ENCODE measurements around the gene ABCA7.

Gene ABCA7

DNA sequence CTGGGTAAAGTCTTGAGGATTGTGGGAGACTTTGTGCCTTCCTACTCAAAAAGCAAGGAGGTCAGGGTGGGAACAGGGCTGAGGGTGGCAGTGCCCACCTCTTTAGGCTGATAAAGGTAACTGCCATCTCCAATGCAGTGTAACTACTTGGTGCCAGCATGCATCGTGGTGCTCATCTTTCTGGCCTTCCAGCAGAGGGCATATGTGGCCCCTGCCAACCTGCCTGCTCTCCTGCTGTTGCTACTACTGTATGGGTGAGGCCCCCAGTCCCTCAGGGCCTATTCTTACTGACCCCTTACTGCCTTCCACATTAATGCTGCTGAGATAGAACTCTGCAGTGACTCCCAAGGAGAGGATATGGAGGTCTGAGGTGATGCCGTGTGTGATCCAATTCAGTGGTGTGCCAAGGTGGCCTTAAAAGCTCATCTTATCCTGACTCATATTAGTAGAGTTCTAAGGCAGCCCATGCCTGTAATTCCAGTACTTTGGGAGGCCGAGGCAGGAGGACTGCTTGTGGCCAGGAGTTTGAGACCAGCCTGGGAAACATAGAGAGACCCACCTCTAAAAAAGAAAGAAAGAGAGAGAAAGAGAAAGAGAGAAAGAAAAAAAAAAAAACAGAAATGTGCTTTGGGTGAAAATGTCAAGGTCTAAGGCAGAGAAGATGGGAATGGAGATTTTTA lies 17.4 kb downstream of the ABCA7 start:
- no peak for DNase-seq (ENCODE audit: low spot score)

- DNase-seq (ENCODE audit: low spot score), result no peak
These were observed 18.2 kb downstream of the ABCA7 start for GRCh38 chr19:1058112-1058511.

DNA sequence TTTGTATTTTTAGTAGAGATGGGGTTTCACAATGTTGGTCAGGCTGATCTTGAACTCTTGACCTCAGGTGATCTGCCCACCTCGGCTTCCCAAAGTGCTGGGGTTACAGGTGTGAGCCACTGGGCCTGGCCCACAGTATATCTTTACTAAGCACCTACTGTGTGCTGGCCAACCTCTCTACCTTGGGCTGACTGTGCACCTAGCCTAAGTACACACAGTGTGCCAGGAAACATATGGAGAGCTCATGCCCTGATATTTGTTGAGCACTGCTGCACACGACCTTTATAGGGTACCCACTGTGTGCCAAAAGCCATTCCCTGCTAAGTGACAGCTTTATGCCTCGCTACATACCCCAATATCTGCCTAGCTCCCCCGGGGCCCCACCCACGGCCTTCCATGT lies 20.8 kb downstream of the ABCA7 start:
- no peak for DNase-seq (ENCODE audit: low spot score)

DNA sequence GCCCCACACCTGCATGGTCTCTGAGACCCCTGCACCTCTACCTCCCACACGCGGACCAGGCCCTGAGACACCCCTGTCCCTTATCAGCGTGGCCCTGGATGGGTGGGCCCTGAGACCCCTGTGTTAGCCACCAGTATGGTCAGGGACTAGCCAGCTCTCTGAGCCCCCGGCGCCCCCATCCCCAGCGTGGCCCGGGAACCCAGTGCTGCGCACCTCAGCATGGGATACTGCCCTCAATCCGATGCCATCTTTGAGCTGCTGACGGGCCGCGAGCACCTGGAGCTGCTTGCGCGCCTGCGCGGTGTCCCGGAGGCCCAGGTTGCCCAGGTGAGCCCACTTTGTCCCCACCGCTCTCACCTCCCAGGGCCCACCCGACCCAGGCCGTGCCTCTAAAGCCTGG lies 22.1 kb downstream of the ABCA7 start:
- DNase-seq (ENCODE audit: low spot score), result no peak

DNA sequence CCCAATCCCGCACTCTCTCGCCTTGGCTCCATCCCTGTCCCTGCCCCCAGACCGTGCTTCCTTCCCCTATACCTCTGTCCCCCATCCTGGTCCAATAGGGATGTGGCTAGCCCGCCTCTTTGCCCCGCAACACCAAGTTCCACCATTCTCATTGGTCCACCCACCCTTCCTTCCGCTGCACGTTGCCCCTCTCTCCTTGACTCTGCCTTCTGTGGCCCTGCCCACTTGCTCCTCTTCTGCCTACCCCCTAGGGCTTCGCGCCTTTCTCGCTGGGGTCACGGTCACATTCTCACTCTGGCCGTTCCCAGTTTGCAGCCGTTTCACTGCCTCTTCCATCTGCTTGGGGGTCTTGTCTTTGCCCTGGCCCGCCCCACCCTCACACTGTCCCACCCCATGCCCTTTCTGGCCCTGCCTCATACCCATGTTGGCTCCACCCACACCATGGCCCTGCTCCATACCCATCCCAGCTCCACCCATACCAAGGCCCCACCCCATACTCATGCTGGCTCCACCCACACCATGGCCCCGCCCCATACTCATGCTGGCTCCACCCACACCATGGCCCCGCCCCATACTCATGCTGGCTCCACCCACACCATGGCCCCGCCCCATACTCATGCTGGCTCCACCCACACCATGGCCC lies 22.6 kb downstream of the ABCA7 start:
- no peak for DNase-seq (ENCODE audit: low spot score)

DNA sequence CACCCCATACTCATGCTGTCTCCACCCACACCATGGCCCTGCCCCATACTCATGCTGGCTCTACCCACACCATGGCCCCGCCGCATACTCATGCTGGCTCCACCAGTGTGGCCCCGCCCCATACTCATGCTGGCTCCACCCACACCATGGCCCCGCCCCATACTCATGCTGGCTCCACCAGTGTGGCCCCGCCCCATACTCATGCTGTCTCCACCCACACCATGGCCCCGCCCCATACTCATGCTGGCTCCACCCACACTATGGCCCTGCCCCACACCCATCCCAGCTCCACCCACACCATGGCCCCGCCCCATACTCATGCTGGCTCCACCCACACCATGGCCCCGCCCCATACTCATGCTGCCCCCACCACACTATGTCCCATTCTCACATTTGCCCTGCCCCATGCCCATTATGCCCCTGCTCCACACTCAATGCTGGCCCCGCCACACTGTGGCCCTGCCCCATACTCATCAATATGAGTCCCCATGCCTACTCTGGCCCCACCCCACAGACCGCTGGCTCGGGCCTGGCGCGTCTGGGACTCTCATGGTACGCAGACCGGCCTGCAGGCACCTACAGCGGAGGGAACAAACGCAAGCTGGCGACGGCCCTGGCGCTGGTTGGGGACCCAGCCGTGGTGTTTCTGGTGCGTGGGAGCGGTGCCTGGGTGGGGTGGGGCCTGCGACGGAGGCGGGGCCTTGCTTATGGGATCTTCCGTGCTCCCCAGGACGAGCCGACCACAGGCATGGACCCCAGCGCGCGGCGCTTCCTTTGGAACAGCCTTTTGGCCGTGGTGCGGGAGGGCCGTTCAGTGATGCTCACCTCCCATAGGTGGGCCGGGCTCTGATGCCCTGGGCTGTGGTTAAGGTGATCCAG lies 23.4 kb downstream of the ABCA7 start:
- DNase-seq (ENCODE audit: low spot score), result no peak

DNA sequence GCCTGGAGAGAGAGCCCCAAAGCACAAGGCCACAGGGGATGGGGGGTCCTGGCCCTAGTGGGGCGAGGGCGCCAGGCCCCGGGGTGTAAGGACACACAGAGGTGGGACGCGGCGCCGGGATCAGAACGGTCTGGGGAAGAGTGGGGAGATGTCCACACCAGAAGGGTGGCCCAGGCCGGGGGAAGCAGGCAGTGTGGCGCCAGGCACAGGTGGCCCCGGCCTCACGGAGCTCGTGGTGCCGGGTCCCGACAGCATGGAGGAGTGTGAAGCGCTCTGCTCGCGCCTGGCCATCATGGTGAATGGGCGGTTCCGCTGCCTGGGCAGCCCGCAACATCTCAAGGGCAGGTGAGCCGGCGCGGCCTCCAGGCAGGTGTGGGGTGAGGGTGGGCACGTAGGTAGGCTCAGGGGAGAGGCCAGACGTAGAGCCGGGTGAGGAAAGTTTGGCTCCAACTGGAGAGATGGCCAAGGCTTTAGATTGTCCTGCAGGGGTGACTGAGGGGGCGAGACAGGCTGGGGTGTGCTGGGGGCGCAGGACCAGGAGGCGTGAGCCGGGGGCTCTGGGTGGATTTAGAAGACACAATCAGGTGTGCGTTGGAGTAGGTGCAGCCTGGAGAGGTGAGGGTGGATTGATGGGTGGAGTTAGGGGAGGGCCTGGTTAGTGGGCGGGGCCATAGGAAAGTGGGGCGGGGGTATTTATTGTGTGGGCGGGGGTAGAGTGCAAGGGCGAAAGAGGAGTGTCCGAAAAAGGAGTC lies 24.2 kb downstream of the ABCA7 start:
- DNase-seq (ENCODE audit: low spot score), result no peak

GRCh38 chr19:1064661-1065605 lies 25.0 kb downstream of the ABCA7 start:
- DNase-seq (ENCODE audit: low spot score), result no peak

- DNase-seq (ENCODE audit: low spot score), result no peak
These were observed 25.8 kb downstream of the ABCA7 start for GRCh38 chr19:1065606-1066109.

DNA sequence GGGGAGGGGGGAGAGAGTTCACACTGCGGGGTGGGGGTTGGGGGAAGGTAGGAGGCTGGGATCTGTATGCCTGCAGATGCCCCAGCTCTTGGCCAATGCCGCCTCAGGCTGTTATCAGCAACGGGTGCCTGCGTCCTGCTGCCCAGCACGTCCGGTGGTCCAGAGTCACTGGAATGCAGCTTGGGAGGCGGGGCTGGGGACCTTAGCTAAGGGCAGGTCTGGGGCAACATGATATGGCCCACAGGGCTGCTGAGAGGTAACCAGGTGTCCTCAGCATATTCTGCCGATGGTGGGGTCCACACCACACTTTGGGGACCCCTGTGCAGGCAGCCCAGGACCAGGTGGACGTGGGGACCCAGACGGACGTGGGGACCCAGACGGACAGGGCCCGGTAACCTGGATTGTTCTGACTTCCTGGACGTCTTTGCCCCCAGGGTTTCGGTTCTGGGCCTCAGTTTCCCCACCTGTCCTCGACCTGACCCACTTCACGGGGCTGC lies 26.4 kb downstream of the ABCA7 start:
- no peak for DNase-seq (ENCODE audit: low spot score)

GRCh38 chr19:1066748-1067340 lies 26.9 kb downstream of the ABCA7 start, which contains the start of gene ARHGAP45:
Gene ARHGAP45 (plus strand): TSS chr19:1067167. CDS start chr19:1067406, 239 bp downstream.
- DNase-seq (ENCODE audit: low spot score), result no peak

- DNase-seq (ENCODE audit: low spot score), result no peak
These were observed 27.5 kb downstream of the ABCA7 start for GRCh38 chr19:1067341-1067957.

GRCh38 chr19:1068009-1069001 lies 28.4 kb downstream of the ABCA7 start:
- DNase-seq (ENCODE audit: low spot score), result no peak

GRCh38 chr19:1069009-1069779 lies 29.3 kb downstream of the ABCA7 start:
- DNase-seq (ENCODE audit: low spot score), result no peak

GRCh38 chr19:1070576-1070930 lies 30.6 kb downstream of the ABCA7 start:
- DNase-seq (ENCODE audit: low spot score), result no peak

- DNase-seq (ENCODE audit: low spot score), result no peak
These were observed 31.3 kb downstream of the ABCA7 start for GRCh38 chr19:1070931-1071791.

Data from putamen (tissue), 1 donor.